B cell (primary cell): Measurements from ENCODE around the gene NOC2L. TPM values are rescaled to one million over a fixed set of nuclear protein-coding genes. Genes with fewer than 3 reads are reported as not detected.
A peak's percentile ranks its signal among the peaks of the same experiment; 100 is the strongest.

Experiments
- ATAC-seq: fragments of 200-7000 bp; cut with Tn5 transposase; one replicate; pipeline ENCODE4 v1.10.0; 2021; ENCODE audit warnings: low read depth, mild to moderate bottlenecking, moderate number of reproducible peaks, moderate library complexity
- CTCF ChIA-PET: fragments of 350-600 bp; sonication (Branson Sonifier 250); formaldehyde crosslinking; loops from one replicate; lab custom pipeline; 2021; ENCODE audit warnings: antibody characterized with exemption, inconsistent platforms; lab: Charles Lee
- POLR2A ChIA-PET: fragments of 350-600 bp; sonication (Branson Sonifier 250); formaldehyde crosslinking; loops from one replicate; lab custom pipeline; 2021; ENCODE audit warnings: antibody characterized with exemption; lab: Charles Lee
- DNase-seq: peaks from one replicate; pipeline ENCODE4 v3.0.0; 2013
- H2AFZ ChIP-seq: 2 replicates; pipeline ENCODE4 v1.6.1; 2012; ENCODE audit warnings: mild to moderate bottlenecking, low read depth, low read length; ENCODE audit not compliant: insufficient read depth, poor library complexity, severe bottlenecking
- H3K27ac ChIP-seq, 2 donors: 1 replicate in 1 of 2; 2 replicates in 1 of 2; pipeline ENCODE4 v1.5.1; 2012 to 2013; ENCODE audit warnings: low read length in 2 of 2, mild to moderate bottlenecking in 2 of 2, moderate library complexity in 1 of 2
- H3K27me3 ChIP-seq, 4 experiments: fragments of 200-600 bp in 1 of 4; sonication (generic) in 1 of 4; replicated peaks in 1 of 4; 1 replicate in 2 of 4; 2 replicates in 2 of 4; pipeline versions ENCODE4 v1.6.1 to v1.7.0; 2013 to 2016; ENCODE audit warnings: low read length in 3 of 4, mild to moderate bottlenecking in 2 of 4, mixed read lengths in 1 of 4, moderate library complexity in 1 of 4; ENCODE audit not compliant: insufficient read depth in 4 of 4, control insufficient read depth in 3 of 4; ENCODE audit errors: control extremely low read depth in 1 of 4
- H3K36me3 ChIP-seq, 2 experiments: replicated peaks in 1 of 2; 1 replicate in 1 of 2; 2 replicates in 1 of 2; pipeline versions ENCODE4 v1.6.1 to v1.7.1; 2013; ENCODE audit warnings: low read length in 1 of 2; ENCODE audit not compliant: insufficient read depth in 2 of 2, control insufficient read depth in 1 of 2; ENCODE audit errors: control extremely low read depth in 1 of 2, extremely low read depth in 1 of 2
- H3K4me1 ChIP-seq, 2 donors: fragments of 200-600 bp in 1 of 2; sonication (generic) in 1 of 2; 1 replicate in 1 of 2; 2 replicates in 1 of 2; pipeline versions ENCODE4 v1.5.1 to v1.6.1; 2013 to 2017; ENCODE audit warnings: low read length in 2 of 2; ENCODE audit not compliant: control insufficient read depth in 2 of 2, insufficient read depth in 2 of 2
- H3K4me2 ChIP-seq: replicated peaks from 2 replicates; pipeline ENCODE3; 2012; ENCODE audit warnings: mild to moderate bottlenecking, low read depth, low read length; ENCODE audit not compliant: poor library complexity, severe bottlenecking
- H3K4me3 ChIP-seq, 5 experiments: fragments of 200-600 bp in 1 of 5; sonication (generic) in 1 of 5; 1 replicate in 3 of 5; 2 replicates in 2 of 5; pipeline versions ENCODE4 v1.5.1 to v1.7.0; 2011 to 2016; ENCODE audit warnings: low read length in 4 of 5, mild to moderate bottlenecking in 4 of 5, low read depth in 2 of 5, control low read depth in 1 of 5, moderate library complexity in 1 of 5; ENCODE audit not compliant: insufficient read depth in 1 of 5; ENCODE audit errors: control extremely low read depth in 1 of 5, extremely low read depth in 1 of 5
- H3K79me2 ChIP-seq: fragments of 200-600 bp; sonication (generic); one replicate; pipeline ENCODE4 v1.6.0; 2016; ENCODE audit warnings: low read length; ENCODE audit not compliant: control insufficient read depth, insufficient read depth
- H3K9ac ChIP-seq: fragments of 200-600 bp; sonication (generic); 2 replicates; pipeline ENCODE4 v1.6.1; 2017; ENCODE audit warnings: mild to moderate bottlenecking, low read length, moderate library complexity
- H3K9me3 ChIP-seq, 3 donors: one replicate each; pipeline versions ENCODE4 v1.6.1 to v1.7.1; 2013; ENCODE audit warnings: low read length in 2 of 3; ENCODE audit not compliant: control insufficient read depth in 2 of 3, insufficient read depth in 1 of 3; ENCODE audit errors: control extremely low read depth in 1 of 3
- H4K20me1 ChIP-seq: 2 replicates; pipeline ENCODE4 v1.6.0; 2012; ENCODE audit warnings: mild to moderate bottlenecking, low read length; ENCODE audit not compliant: insufficient read depth, control insufficient read depth, poor library complexity, severe bottlenecking
- H3K27ac Mint-ChIP-seq: one replicate; pipeline ENCODE4 v1.8.0; 2021; ENCODE audit warnings: mixed read lengths
- H3K27me3 Mint-ChIP-seq: one replicate; pipeline ENCODE4 v1.8.0; 2021; ENCODE audit warnings: mixed read lengths
- H3K4me1 Mint-ChIP-seq: one replicate; pipeline ENCODE4 v1.8.0; 2021; ENCODE audit warnings: mixed read lengths
- H3K4me3 Mint-ChIP-seq: one replicate; pipeline ENCODE4 v1.8.0; 2021; ENCODE audit warnings: mixed read lengths
- H3K9me3 Mint-ChIP-seq: one replicate; pipeline ENCODE4 v1.8.0; 2022; ENCODE audit warnings: mixed read lengths; ENCODE audit not compliant: insufficient read depth
- CTCF ChIP-seq: fragments of 200-600 bp; IDR thresholded peaks from one replicate; pipeline ENCODE4 v1.8.0; 2022; ENCODE audit warnings: antibody characterized with exemption, mild to moderate bottlenecking
- EZH2 ChIP-seq: IDR thresholded peaks from 2 replicates; pipeline ENCODE4 v1.6.1; 2012; ENCODE audit warnings: borderline replicate concordance, low read depth, mild to moderate bottlenecking, moderate library complexity, low read length; ENCODE audit not compliant: insufficient read depth, poor library complexity, severe bottlenecking
- WGBS: methylation state at CpG from one replicate; pipeline ENCODE4 v1.1.5; 2013; ENCODE audit warnings: missing lambda C conversion rate; ENCODE audit not compliant: insufficient coverage; 5-methylcytosine and 5-hydroxymethylcytosine counted together
- intact Hi-C: fragments of 100-400 bp; cut with micrococcal nuclease; formaldehyde crosslinking; loops from one replicate; pipeline ENCODE4 v1.10.0; 2022
- polyA plus RNA-seq: library from polyadenylated mRNA; depleted of rRNA; stranded (reverse); fragments of >200 nt; gene quantifications from 2 replicates; pipeline ENCODE4 v1.2.3, GENCODE V29; 2012
- total RNA-seq, 2 donors: library from RNA; stranded (reverse); fragments of 120-200 nt in 1 of 2; gene quantifications; 1 replicate in 1 of 2; 2 replicates in 1 of 2; pipeline versions ENCODE4 v1.2.3 to v1.2.4, GENCODE V29; 2013 to 2022

NOC2L gene
- total and polyA plus RNA-seq, 2 donors (not counting 1 experiment from before 2014, with no cell fraction given): 48.0 to 64.1 TPM

- Histone ChIP-seq H3K4me1 (peaks cover 36 to 51% of the 10 kb centered on the region in 2 donors), H3K9ac (peak within 1 kb of the TSS; percentile 70), H3K27ac (peak within 1 kb of the TSS in 1 of 2 donors; percentile 30), H2AFZ (peak within 1 kb of the TSS; percentile 68), H4K20me1 (no peaks in the 10 kb centered on the region), H3K27me3 (peaks cover 0 to 75% (median 43%) of the 10 kb centered on the region in 4 experiments), H3K36me3 (no peaks in the 10 kb centered on the region), H3K79me2 (no peaks in the 10 kb centered on the region), H3K9me3 (peaks cover 0 to 26% (median 0%) of the 10 kb centered on the region in 3 donors), H3K4me3 (peak within 1 kb of the TSS in 4 of 5 experiments; percentile 38 to 60 (median 51)), H3K4me2 (peak within 1 kb of the TSS; percentile 99)
- H3K27ac Mint-ChIP-seq: peak within 1 kb of the TSS; percentile 63
- ChIA-PET CTCF (interaction anchor here (1.0 kb wide), 1 partner anchor 15 kb away, joined by 4 read pairs; no protein-coding TSS in a partner anchor), POLR2A (interaction anchor here (0.6 kb wide), 1 partner anchor 13 kb away, joined by 5 read pairs; no protein-coding TSS in a partner anchor)
- H3K4me3 Mint-ChIP-seq: peak within 1 kb of the TSS; percentile 83
- H3K4me1 Mint-ChIP-seq: peaks cover 19% of the 10 kb centered on the region
- 2% methylated on average over 94 of the region's 95 CpGs for WGBS
- no peak for TF ChIP-seq EZH2
- no peak for TF ChIP-seq CTCF
- intact Hi-C loops: loop anchor here (2.0 kb wide), 1 partner anchor 19 kb away; no protein-coding TSS in a partner anchor
- peak; percentile 56 for ATAC-seq
- H3K9me3 Mint-ChIP-seq: no peaks in the 10 kb centered on the region
- DNase-seq: peak; percentile 84
- H3K27me3 Mint-ChIP-seq: peaks cover 28% of the 10 kb centered on the region
Measured at GRCh38 chr1:999725-1000356, 40.8 kb upstream of the NOC2L start, which contains the start of gene HES4. Gene HES4, minus strand, starts transcription at chr1:1000097. Its CDS starts 124 bp downstream, at chr1:999973.
